SJCRH30 (cell line): ENCODE data around the gene RRP1. TPM values are rescaled to one million over a fixed set of nuclear protein-coding genes. Genes with fewer than 3 reads are reported as not detected.

ENCODE experiments used
- DNase-seq, 2 experiments: peaks; one replicate each; pipeline ENCODE4 v3.0.0-alpha.2; 2015 to 2020
- H3K27ac ChIP-seq: fragments of 250-450 bp; sonication (Bioruptor Pico); 2 replicates; pipeline ENCODE4 v1.5.1; 2020; ENCODE audit warnings: mild to moderate bottlenecking, moderate library complexity
- H3K27me3 ChIP-seq: fragments of 250-450 bp; sonication (Bioruptor Pico); 2 replicates; pipeline ENCODE4 v1.5.1; 2020; ENCODE audit warnings: mild to moderate bottlenecking, moderate library complexity
- H3K36me3 ChIP-seq: fragments of 250-450 bp; sonication (Bioruptor Pico); 2 replicates; pipeline ENCODE4 v1.5.1; 2020; ENCODE audit warnings: mild to moderate bottlenecking, moderate library complexity
- H3K4me1 ChIP-seq: fragments of 250-450 bp; sonication (Bioruptor Pico); 2 replicates; pipeline ENCODE4 v1.5.1; 2020; ENCODE audit warnings: mild to moderate bottlenecking, moderate library complexity
- H3K4me3 ChIP-seq: fragments of 250-450 bp; sonication (Bioruptor Pico); 2 replicates; pipeline ENCODE4 v1.5.1; 2020; ENCODE audit warnings: mild to moderate bottlenecking, moderate library complexity
- H3K9me3 ChIP-seq: fragments of 250-450 bp; sonication (Bioruptor Pico); replicated peaks from 2 replicates; pipeline ENCODE4 v1.5.1; 2020; ENCODE audit warnings: mild to moderate bottlenecking, moderate library complexity
- total RNA-seq: library from RNA; depleted of rRNA; stranded (reverse); fragments of >200 nt; shearing (Covaris generic); gene quantifications from 2 replicates; pipeline ENCODE4 v1.2.3, GENCODE V29; 2014

Gene RRP1
- total RNA-seq, 1 experiment from 2014 or later, result 36.2 TPM

DNA sequence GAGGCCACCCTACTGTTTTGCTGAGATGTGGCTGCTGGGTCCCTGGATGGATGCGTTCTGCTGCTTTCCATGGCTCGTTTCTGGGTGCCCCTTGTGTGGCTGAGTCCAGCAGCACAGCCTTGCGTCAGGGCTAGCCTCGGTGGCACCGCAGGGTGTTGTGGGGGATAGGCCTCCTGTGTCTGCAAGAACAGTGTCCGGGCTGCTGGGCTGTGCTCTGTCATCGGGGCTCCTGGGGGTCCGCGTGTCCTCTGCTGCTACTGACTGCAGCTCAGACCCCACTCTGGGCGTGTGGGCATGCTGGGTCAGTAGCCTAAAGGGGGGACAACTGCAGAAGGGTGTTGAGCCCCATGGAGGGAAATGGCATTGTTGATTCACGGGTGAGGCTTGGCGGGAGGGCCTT, 4.9 kb downstream of the RRP1 start:
- Histone ChIP-seq H3K4me1 (peaks cover 4% of the 10 kb centered on the region; the same call in 1 of the 2 replicates), H3K9me3 (no peaks in the 10 kb centered on the region), H3K4me3 (no peak overlapping the region), H3K36me3 (peaks cover 63% of the 10 kb centered on the region), H3K27ac (no peak overlapping the region), H3K27me3 (no peaks in the 10 kb centered on the region)
- no peak for DNase-seq

DNA sequence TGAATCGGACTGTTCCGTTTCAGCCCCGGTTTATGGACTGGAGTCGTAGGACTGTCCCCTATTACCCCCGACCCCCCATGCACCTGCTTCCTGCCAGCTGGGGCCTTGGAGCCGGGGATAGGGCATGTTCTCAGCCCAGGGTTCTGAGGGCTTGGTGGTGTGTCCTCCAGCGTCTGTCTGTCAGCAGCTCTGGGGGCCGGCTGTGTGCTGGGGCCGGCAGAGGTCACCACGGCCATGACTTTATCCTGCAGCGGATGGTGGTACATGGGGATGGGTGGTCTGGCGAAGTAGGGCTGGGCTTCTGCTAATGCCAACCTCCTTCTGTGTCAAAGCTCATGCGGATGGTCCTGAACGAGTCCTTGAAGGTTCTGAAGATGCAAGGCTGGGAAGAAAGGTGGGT, 5.5 kb downstream of the RRP1 start:
- no peak for DNase-seq
- Histone ChIP-seq H3K9me3 (no peaks in the 10 kb centered on the region), H3K27ac (no peak overlapping the region), H3K4me1 (peaks cover 4% of the 10 kb centered on the region; the same call in 1 of the 2 replicates), H3K4me3 (no peak overlapping the region), H3K36me3 (peaks cover 64% of the 10 kb centered on the region), H3K27me3 (no peaks in the 10 kb centered on the region)

DNA sequence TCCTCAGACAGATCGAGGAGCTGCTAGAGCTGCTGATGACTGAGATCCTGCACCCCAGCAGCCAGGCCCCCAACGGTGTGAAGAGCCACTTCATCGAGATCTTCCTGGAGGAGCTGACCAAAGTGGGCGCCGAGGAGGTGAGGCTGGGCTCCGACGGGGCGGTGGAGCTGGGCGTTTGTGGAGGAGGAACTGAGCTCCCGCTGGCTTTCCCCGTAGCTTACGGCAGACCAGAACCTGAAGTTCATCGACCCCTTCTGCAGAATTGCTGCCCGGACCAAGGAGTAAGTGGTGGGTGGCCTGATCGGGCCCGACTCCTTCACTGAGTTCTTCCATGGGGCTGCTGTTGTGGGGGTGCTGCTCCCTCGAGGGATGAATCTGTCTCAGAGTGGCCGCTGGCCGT, 8.0 kb downstream of the RRP1 start:
- H3K27me3 ChIP-seq, result no peaks in the 10 kb centered on the region
- DNase-seq, result no peak
- no peak overlapping the region for H3K27ac ChIP-seq
- peaks cover 72% of the 10 kb centered on the region for H3K36me3 ChIP-seq
- H3K9me3 ChIP-seq, result no peaks in the 10 kb centered on the region
- H3K4me1 ChIP-seq, result no peaks in the 10 kb centered on the region
- no peak overlapping the region for H3K4me3 ChIP-seq

DNA sequence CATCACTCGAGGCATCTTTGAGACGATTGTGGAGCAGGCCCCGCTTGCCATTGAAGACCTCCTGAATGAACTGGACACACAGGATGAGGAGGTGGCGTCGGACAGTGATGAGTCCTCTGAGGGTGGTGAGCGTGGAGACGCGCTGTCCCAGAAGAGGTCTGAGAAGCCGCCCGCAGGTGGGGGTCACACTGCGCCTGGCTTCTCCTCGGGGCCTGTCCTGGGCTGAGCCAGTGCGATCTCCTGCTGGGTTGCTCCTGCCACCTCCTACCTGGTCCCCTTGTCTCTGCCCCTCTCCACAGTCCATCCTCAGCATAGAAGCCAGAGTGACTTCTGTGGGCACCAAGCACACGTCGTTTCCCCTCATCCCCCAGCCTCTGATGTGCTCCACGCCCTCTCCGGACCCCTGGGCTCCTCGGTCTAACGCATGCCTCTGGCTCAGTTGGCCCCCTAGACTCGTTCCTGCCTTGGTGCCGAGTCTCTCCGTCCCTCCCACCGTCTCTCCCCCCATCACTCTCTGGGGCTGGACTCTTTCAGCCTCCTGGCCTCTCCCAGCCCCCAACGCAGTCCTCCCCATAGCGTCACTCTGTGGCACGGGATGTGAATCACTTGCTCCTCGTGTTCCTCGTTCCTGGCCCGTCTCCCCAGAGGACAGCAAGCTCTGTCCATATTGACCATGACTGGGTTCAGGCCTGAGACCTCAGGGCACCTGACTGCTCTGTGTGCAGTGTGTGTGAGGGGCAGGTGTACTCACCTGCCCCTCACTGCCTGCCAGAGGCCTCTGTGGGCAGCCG, 8.7 kb downstream of the RRP1 start:
- H3K27ac ChIP-seq, result no peak overlapping the region
- H3K9me3 ChIP-seq, result no peaks in the 10 kb centered on the region
- no peaks in the 10 kb centered on the region for H3K4me1 ChIP-seq
- H3K36me3 ChIP-seq, result peaks cover 66% of the 10 kb centered on the region
- no peak for DNase-seq
- no peaks in the 10 kb centered on the region for H3K27me3 ChIP-seq
- H3K4me3 ChIP-seq, result no peak overlapping the region

DNA sequence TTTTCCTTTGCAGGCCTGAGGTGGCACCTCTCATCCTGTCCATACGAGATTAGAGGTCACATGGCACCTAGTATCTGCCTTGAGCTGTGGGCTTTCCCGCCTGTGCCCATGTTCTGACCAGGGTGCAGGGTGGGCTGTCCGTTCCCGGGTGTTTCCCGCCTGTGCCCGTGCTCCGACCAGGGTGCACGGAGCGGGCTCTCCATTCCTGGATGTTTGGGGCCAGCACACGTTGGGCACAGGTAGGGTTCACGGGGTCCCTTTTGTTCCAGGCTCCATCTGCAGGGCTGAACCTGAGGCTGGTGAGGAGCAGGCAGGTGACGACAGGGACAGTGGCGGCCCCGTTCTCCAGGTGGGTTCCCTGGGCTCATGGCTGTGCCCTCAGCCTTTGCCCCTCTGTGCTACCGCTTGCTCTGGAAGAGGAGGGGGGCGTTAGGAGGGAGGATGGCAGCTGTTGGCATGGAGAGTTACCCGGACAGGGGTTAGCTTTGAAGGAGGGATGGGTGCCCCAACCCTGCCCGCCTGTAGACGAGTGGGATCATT, 10.0 kb downstream of the RRP1 start:
- Histone ChIP-seq H3K4me1 (no peaks in the 10 kb centered on the region), H3K27me3 (no peaks in the 10 kb centered on the region), H3K27ac (no peak overlapping the region), H3K4me3 (no peak overlapping the region), H3K36me3 (peaks cover 66% of the 10 kb centered on the region), H3K9me3 (no peaks in the 10 kb centered on the region)
- no peak for DNase-seq

DNA sequence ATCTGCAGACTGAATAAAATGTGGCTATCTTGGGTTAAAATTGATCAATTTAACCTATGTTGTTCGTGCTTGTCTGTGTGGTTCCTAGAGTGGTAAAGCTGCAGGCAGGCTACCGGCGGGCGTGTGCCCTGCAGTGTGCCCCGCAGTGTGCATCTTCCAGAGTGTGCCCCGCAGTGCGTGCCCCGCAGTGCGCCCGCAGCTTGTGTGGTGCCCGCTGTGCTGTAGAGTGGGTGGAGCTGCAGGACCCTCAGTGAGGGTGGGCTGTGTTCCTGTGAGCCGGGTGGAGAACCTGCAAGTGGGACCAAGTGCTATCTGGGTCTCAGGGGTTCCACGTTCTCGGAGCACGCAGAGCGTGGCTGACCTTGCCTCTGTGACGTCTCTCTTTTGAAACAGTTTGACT, 10.7 kb downstream of the RRP1 start:
- Histone ChIP-seq H3K9me3 (no peaks in the 10 kb centered on the region), H3K27ac (no peak overlapping the region), H3K27me3 (no peaks in the 10 kb centered on the region), H3K36me3 (peaks cover 66% of the 10 kb centered on the region), H3K4me1 (no peaks in the 10 kb centered on the region), H3K4me3 (no peak overlapping the region)
- DNase-seq, result no peak

DNA sequence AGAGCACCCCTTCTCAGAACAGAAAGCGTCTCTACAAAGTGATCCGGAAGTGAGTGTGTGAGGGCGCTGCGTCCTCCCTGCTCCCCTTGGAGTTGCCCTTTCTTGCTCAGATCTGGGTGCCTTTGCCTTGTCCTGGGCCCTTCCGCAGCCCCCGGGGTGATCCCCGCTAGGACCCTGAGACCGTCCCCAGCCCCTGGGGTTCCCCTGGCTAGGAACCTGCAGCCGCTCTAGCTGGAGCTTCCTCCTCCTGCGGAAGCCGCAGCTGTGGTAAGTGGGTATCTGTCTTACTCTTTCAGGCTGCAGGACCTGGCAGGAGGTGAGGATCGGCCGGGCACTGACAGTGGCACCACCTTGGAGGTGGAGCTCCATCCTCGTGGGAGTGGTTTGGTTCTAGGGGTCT, 11.2 kb downstream of the RRP1 start:
- H3K9me3 ChIP-seq, result no peaks in the 10 kb centered on the region
- peaks cover 62% of the 10 kb centered on the region for H3K36me3 ChIP-seq
- no peak overlapping the region for H3K27ac ChIP-seq
- H3K4me3 ChIP-seq, result no peak overlapping the region
- no peaks in the 10 kb centered on the region for H3K27me3 ChIP-seq
- H3K4me1 ChIP-seq, result no peaks in the 10 kb centered on the region
- no peak for DNase-seq

DNA sequence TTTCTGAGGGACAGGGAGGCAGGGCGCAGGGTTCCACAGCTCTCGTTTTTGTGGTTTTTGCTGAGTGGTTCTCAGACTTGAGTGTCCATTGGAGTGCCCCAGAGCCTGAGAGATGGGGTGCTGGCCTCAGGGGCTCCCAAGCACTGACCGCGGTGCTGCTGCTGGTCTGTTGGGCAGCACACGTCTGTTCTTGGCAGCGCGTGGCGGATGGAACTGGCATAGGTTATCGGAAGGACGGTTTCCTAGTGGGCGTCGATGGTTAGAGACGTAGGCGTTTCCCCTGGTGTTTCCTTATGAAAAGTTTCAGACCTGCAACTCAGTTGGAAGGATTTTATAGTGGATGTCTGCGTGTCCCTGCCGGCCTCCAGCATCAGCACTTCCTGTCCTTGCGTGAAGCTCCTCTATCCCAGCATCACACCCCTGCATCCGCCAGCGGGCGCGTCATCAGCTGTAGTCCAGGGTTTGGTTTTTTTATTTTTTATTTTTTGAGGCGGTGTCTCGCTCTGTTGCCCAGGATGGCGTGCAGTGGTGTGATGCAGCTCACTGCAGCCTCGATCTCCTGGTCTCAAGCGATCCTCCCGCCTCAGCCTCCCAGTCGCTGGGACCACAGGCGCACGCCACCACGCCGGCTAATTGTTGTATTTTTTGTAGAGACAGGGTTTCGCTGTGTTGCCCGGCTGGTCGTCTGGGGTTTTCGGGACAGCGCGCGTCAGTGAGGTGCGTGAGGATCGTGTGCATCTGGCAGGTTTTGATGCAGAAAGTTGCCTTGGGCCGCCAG, 11.8 kb downstream of the RRP1 start:
- H3K9me3 ChIP-seq, result no peaks in the 10 kb centered on the region
- peaks cover 60% of the 10 kb centered on the region for H3K36me3 ChIP-seq
- H3K27ac ChIP-seq, result no peak overlapping the region
- no peak for DNase-seq
- H3K4me3 ChIP-seq, result no peak overlapping the region
- no peaks in the 10 kb centered on the region for H3K4me1 ChIP-seq
- no peaks in the 10 kb centered on the region for H3K27me3 ChIP-seq

DNA sequence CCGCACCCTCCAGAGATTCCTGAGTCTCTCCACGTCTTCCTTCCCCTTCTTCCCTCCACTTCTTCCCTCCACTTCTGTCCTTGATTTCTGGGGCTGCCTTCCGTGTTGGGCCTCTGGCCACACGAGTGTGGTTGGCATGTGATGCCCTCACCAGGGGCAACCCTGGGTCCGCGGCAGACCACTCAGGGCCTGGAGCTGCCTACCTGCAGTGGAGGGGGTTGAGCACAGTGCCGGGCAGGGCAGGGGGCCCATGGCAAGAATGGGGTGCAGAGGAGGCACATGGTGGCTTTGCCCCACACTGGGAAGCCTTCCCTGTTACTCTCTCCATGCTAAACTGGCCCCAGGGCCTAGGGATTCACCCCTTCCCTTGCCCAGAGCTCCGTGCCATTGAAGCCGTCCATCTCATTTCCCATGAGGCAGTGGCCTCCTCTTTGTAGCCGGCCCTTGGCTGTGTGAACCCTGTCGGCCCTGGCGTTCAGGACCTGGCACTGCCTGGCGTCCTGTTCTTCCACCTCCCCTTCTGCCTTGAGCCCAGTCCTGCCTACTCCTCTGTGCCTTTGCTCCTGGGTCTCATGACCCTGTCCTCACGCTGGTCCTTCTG, 13.4 kb downstream of the RRP1 start:
- Histone ChIP-seq H3K4me3 (no peak overlapping the region), H3K4me1 (no peaks in the 10 kb centered on the region), H3K9me3 (no peaks in the 10 kb centered on the region), H3K27ac (no peak overlapping the region), H3K27me3 (no peaks in the 10 kb centered on the region), H3K36me3 (peaks cover 45% of the 10 kb centered on the region)
- DNase-seq, result no peak

DNA sequence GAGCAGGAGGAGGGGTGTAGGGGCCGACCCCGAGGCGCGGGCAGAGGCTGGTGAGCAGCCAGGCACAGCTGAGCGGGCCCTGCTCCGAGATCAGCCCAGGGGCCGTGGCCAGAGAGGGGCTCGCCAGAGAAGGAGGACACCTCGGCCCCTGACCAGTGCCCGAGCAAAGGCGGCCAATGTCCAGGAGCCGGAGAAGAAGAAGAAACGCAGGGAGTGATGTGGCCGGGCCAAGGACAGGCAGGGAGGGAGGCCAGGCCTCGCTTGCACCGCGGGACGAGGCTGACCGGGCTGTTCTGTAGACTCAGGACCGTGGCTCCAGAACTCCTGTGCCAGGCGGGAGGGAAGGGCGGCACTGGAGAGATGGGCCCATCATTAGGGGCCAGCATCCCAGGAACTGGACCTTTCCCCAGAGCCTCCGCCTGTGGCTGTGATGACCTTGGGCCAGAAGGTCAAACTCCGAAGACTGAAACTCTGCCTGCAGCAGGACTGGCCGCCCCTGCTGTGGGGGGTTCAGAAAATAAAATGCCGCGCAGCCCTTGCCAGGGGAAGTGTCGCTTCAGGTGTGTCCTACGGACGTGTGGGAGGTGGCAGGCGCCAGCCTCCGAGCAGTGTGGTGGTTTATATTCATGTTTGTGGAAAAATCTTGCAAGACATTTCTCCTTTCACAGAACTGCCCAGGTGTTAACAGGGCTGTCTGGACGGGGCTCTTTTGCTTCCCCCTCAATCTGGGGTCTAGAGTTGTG, 14.4 kb downstream of the RRP1 start:
- no peaks in the 10 kb centered on the region for H3K9me3 ChIP-seq
- H3K4me1 ChIP-seq, result no peaks in the 10 kb centered on the region
- H3K27ac ChIP-seq, result no peak overlapping the region
- H3K36me3 ChIP-seq, result peaks cover 37% of the 10 kb centered on the region
- no peak overlapping the region for H3K4me3 ChIP-seq
- no peak for DNase-seq
- no peaks in the 10 kb centered on the region for H3K27me3 ChIP-seq

DNA sequence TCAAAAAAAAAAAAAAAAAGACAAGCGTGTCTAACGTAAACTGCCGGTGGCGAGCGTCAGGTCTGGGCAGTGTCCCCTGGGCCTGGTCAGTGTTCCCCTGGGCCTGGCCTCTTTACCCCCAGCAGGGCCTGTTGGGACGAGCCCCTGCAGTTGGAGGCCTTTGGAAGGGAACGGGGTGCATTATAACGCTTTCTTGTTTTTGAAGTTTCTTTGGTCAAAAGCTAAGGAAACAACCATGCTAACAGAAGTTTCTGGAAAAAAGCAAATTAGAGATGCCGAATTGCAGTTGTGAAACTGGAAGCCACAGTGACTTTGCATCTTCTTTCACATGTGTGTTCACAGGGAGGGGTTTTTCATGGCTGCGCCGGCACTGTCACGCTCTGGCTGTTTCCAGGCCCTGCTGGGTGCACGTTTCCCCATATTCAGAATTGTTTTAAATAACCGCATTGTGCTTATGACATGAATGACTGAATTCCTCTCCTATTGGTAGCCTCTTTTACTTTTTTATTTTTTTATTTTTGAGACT, 16.0 kb downstream of the RRP1 start:
- Histone ChIP-seq H3K9me3 (no peaks in the 10 kb centered on the region), H3K27ac (no peak overlapping the region), H3K4me1 (no peaks in the 10 kb centered on the region), H3K36me3 (peaks cover 31% of the 10 kb centered on the region), H3K27me3 (no peaks in the 10 kb centered on the region), H3K4me3 (no peak overlapping the region)
- no peak for DNase-seq

DNA sequence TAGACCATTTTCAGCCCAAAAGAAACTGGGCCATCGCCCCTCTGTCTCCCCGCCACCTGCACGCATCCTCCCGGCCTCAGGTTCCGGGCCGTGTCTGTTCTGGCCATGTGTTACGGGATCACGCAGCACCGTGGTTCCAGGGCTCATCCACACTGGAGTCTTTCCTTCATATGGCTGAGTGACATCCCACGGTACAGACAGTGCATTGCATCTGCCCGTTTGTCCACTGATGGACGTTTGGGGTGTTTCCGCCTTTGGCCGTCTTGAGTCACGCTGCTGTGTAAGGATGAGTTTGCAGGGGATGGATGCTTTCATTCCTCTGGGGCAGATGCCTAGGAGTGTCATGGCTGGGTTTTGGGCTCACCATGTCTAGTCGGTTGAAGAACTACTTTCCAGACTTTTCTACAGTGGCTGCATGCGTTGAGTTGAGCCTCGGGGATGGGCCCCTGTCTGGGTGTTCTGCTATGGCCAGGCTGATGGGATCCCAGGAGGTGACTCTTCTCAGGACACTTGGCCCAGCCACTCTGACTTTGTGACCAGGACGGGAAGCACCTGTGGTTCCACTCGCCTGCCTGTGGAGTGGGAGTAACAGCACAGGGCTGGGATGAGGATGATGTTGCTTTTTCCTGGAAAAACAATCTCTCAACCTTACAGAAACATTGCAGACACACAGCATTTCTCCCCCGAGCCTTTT, 16.8 kb downstream of the RRP1 start:
- peaks cover 3% of the 10 kb centered on the region; the same call in 1 of the 2 replicates for H3K4me1 ChIP-seq
- H3K27me3 ChIP-seq, result no peaks in the 10 kb centered on the region
- no peak overlapping the region for H3K27ac ChIP-seq
- H3K36me3 ChIP-seq, result peaks cover 27% of the 10 kb centered on the region
- H3K9me3 ChIP-seq, result no peaks in the 10 kb centered on the region
- no peak for DNase-seq
- no peak overlapping the region for H3K4me3 ChIP-seq

DNA sequence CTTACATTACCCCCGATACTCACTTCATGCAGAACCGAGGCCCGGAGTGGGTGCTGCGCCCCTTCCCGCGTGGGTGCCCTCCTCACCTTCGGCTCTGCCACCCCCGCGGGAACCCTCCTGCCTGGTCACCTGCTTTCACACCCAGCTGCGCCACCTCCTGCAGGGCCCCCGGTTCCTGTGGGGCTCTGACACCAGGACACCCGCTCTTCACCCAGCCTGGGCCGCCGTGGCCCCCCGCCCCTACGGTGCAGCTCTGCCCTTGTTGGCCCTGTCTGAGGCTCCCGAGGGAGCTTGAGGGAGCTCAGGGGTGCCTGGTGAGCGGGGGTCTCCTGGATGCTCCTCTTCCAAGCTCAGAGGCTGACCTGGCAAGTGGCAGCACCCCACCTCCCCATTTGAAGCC, 19.0 kb downstream of the RRP1 start:
- Histone ChIP-seq H3K4me1 (peaks cover 8% of the 10 kb centered on the region; the same call in 1 of the 2 replicates), H3K4me3 (no peak overlapping the region), H3K27me3 (no peaks in the 10 kb centered on the region), H3K36me3 (peaks cover 14% of the 10 kb centered on the region), H3K27ac (no peak overlapping the region), H3K9me3 (no peaks in the 10 kb centered on the region)
- DNase-seq, result no peak

DNA sequence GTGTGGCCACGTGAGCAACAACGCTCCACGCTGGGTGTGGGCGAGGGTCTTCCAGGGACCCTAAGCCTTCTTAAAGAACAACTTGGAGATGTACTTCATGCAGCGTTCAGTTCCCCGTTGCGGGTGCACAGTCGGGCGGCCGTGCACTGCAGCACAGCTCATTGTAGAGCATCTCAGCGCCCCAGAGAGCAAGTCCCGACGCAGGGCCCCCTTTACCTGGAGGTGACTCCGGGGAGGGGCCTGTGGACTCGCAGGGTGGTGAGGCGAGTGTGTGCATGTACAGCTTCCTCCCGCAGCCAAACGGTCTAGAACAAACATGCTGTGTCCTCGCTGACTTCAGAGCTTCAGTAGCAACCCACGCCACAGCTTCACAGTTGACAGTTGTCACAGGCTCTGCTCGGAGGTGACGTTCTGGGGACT, 19.5 kb downstream of the RRP1 start:
- peaks cover 8% of the 10 kb centered on the region; the same call in 1 of the 2 replicates for H3K4me1 ChIP-seq
- H3K4me3 ChIP-seq, result no peak overlapping the region
- no peak for DNase-seq
- H3K9me3 ChIP-seq, result no peaks in the 10 kb centered on the region
- H3K36me3 ChIP-seq, result peaks cover 10% of the 10 kb centered on the region
- H3K27ac ChIP-seq, result no peak overlapping the region
- no peaks in the 10 kb centered on the region for H3K27me3 ChIP-seq
